CD4-positive, alpha-beta T cell treated with Interleukin-4 for 1 hour (primary cell): ENCODE measurements around the gene IPPK.

Experiments used
- DNase-seq, 2 donors: peaks; one replicate each; pipeline ENCODE4 v3.0.0-alpha.2; 2020 to 2022

IPPK gene, protein sequence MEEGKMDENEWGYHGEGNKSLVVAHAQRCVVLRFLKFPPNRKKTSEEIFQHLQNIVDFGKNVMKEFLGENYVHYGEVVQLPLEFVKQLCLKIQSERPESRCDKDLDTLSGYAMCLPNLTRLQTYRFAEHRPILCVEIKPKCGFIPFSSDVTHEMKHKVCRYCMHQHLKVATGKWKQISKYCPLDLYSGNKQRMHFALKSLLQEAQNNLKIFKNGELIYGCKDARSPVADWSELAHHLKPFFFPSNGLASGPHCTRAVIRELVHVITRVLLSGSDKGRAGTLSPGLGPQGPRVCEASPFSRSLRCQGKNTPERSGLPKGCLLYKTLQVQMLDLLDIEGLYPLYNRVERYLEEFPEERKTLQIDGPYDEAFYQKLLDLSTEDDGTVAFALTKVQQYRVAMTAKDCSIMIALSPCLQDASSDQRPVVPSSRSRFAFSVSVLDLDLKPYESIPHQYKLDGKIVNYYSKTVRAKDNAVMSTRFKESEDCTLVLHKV

DNA sequence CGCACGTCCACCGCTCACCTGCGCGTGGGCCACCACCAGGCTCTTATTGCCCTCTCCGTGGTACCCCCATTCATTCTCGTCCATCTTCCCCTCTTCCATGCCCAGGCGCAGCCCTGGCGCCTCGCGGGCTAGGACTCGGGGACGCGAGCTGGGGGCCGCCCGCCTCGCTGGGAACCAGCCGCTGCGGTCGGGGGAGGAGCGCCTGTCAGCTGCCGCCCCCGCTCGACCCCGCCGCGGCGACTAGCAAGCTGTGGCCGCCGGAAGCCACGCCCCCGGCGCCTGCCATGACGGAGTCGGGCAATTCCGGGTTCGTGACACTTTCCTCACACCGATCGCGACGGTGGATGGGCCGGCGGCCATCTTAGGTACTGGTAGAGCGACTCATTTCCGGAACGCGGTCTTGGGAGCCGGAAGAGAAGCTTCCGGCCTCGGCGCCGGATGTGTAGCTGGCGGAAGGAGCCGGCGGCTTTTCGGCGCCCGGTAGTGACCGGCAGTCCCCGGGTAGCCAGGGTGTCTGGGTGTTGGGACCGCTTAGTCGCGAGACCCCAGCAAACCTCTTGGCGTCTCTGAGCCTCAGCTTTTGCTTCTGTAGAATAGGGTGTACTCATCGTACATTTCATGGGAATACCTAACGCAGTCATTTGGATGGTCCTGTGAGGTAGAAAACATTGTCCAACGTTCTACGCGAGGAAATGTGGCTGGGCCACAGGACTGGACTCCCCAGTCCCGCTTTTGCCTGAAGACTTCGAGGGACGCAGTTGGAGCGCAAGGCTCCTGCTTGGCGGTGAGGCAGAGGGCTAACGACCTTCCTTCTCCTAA lies at the start of gene IPPK:
TSS of gene IPPK (minus strand) at position 242 of the 819 bp plus-strand sequence. CDS start at position 99, 143 bp downstream.
- peak; percentile 98 for DNase-seq

DNA sequence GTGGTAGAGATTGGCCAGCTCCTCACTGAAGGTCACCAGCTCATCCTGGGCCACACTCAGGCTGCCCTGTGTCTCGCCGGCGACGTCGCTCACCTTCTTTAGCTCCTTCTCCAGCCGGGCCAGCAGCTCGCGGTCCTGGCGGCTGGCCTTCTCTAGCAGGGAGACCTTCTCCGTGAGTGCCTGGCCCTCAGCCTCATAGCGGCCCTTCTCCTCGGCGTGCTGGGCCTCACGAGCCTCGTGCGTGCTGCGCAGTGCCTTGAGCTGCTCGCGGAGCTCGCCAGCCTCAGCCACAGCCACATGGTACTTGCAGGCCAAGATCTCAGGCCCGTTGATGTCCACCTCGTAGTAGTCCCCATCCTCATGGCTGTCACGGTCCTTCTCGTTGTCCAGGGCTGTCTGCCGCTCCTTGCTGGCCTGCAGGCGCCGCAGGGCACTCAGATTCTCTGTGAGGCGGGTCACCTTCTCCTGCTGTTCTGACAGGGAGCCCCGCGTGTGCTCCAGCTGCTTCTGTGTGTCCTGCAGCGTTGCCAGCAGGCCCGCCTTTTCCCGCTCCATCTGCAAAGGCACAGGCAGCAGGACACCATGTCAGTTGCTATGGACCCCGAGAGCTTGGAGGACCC lies 49.2 kb upstream of the IPPK start:
- no peak for DNase-seq

DNA sequence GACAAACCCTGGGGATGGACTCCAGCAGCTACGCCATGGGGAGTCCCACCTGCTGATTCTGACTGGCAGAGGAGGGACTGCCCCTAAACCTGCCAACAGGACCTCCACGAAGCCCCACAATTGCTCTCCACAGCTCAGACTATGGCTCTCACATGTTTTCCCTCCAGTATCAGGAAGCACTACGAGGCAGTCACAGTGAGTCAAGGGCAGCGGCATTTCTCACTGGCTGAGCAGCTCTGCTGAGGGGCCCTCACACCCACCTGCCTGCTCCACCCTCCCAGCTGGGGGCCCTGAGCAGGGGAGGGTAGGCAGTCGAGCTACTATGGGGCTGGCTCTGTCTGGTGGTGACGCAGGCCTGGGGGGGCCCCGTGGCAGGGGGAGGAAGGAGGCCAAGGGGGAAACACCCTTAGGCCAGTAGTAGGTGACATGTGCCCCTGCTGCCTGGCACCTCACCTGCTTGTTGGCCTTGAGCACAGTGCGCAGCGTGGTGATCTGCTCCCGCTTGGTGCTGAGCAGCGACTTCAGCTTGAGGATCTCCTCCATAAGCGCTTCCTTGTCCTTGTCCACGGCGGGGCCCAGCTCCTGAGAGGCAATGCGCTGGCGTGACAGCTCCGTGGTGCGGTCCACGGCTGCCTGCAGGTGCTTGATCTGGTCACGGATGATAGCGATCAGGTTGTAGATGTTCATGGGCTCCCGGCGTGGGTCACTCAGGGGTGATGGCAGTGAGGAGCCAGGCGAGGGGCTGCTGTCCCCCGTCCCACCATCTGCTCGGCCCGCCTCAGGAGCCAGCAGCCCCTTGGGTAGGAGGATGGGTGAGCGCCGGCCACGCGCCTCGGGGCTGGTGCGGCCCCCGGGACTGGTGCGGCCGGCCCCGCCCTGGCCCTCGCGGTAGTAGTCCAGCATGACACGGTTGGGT lies 48.4 kb upstream of the IPPK start:
- no peak for DNase-seq

DNA sequence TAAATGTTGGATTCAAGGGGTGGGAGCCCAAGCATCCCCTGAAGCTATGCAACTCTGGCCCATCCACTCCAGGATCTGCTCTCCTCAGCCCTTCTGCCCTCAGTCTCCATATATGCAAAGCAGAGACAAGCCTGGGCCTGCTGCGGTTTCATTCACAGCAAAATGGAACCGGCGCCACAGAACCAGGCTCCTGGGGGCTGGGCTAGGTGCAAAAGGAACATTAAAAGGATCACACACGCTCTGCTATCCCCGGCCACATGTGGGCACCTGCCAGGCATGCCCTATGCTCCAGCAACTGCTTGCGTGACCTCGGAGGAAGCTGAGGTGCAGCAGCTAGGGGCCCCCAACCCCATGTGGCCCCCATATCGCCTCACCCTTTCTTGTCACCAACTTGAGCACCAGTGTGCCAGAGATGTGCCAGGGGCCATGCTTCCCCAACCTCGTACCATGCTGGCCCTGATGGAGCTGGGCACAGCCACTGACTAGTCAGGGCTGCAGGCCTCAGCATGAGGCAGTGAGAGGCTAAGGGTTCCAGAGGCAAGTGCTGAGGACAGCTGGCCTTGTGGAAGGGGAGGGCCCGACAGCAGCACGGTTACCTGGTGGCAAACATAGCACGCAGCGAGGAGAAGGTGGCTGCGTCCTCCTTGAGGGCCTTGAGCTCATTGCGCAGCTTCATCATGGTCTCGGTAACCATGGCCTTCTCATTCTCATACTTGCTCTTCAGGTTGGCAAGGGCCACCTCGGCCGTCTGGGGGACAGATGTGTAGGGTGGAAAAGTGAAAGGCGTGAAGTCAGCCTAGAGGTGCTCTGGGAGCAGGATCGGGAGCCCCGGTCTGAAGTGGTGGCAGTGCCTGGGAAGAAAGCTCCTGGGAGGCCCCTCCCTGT lies 47.5 kb upstream of the IPPK start:
- DNase-seq, result no peak

DNA sequence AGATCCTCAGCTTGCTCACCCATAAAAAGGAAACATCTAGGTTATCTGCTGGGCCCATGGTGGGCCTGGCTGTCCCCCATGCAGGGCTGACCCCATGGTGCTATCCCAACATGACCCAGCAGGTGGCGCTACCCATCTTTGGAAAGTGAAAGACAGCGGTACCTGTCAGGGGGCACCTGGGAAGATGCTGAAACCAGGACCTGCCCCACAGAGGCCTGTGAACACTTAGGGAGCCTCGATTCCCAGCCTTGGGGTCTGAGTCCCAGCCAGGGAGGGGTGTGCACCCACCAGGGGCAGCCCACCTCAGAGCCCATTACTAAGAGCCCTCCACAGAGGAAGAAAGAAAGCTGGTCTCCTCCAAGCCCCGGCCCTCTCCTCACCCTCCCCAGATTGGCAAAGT lies 46.6 kb upstream of the IPPK start:
- DNase-seq, result peak; percentile 72 to 81

DNA sequence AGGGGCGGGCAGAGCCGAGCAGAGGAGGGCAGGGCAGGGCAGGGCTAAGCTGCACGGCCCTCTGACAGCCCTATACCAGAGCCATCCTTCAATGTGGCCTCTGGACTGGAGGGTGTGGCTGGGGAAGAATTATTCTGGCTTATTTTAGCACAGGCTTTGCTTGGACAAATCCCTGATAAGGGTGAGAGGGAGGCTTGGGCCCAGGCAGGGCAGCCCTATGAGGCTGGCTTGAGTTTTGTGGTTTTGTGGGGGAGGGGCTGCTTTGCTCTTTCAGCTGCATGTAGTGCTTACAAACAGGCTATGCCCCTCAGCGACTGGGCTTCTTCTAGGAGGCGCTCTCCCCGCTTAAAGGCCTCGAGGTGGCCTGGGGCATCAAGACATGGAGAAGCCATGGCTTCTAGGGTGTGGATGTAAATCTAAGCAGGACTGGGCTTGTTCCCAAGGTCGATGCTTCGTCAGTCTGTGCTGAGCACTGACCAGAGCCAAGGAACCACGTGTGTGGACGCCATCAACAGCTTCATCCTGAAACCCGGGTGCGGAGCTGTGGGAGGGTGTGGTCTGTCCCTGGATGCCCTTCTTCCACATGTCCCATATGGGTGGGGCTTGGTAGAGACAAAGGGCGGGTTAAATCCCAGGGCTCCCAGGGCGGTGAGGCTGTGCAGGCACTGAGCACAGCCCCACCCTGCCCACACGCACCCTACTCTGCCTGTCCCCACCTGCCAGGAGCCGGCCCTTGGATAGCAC lies 45.7 kb upstream of the IPPK start:
- no peak for DNase-seq

DNA sequence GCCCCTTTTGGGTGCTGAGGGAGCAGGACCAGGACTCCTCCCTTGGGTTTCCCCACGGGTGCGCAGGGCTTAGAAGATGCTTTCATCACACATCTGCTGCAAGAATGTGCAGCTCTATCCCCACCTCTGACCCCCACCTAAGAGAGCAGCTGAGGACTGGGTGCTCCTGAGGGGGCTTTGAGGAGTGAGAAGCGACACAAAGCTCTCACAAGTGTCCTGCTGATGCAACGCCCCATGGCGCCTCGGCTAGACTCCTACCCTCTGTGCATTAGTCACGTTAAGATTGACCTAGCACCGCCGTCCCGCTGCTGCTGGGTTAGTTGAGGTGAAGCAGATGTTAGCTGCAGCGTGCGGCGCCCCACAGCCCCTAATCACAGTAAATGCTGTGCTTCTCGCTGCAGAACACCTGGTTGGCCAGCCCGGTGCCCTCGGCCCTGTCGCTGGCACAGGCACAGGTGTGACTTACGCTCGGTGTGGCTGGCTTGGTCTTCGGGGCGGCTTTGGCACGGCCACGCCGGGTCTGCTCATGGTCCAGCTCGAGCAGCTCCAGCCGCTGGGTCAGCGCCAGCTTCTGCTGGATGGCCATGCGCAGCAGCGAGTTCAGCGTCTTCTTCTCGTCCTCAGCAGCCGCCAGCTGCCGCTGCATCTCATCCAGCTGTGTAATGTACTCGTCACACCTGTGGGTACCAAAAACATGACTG lies 45.0 kb upstream of the IPPK start:
- no peak for DNase-seq

DNA sequence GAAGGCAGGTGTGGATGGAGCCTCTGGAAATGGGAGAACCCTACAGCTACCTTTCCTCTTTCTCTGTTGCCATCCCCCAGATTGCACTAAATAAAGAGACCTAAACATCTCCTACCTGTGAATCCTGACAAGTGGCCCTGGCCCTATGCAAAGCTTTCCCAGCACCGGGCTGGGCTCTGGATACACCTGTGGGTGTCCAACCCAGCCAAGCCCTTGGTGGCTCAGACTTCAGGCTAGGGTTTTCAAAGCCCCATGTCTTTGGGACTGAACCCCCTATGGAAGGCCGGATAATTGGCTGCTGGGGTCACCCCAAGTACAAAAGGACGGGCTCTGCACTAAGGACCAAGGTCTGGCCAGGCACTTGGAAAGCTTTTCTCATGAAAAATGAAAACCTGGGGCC lies 44.1 kb upstream of the IPPK start:
- DNase-seq, result no peak

DNA sequence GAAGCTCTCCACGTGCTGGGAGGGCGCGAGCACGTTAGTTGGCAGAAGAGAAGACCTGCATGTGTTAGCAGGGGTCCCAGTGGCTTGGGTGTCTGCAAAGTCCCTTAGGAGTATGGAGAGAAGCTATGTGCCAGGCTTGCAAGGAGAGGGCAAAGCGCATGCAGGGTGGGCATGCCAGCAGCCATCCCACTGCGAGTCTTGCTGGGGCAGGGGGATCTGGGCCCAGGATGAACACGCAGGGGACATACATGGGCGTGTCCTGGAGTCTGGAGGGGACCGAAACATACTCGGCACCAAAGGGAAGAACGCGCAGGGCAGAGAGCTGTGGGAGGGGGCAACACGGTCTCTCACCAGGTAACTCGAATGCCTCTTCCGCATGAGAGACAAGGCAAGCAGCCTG lies 43.6 kb upstream of the IPPK start:
- no peak for DNase-seq

DNA sequence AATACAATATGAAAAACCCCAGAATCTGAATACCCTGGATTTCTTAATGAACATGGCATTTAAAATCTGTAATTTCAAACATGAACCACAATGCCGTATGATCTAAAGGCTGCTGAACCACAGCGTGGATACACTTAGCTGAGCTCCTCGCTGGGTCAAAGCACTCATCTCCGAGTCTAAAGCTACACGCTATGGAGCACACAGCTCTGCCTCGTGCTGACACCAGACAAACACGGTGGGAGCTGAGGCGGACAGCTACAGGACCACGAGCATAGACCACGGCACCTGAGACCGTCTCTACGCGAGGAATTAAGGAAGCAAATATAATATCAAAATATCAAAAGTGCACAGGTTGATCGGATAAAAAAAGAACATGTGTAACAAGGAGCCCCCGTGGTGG lies 42.8 kb upstream of the IPPK start:
- no peak for DNase-seq

DNA sequence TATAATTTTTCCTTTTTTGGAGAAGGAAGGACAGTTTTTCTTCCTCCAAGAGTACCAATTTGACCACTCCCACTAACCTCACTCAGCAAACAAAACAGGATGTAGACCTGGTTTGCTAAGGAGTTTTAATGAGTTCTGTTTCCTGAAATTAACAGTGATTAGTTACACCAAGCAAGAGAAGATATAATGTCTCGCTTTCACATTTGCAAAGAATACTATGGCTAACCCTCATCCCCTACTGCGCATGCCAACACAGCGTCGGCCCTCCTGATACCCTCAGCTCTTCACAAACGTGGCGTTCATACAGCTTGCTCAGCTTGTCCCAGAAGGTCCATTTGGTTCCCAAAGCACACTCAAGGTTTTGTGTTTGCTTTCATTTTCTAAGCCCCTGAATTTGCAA lies 41.9 kb upstream of the IPPK start:
- DNase-seq, result peak in 1 of 2 donors; percentile 40

DNA sequence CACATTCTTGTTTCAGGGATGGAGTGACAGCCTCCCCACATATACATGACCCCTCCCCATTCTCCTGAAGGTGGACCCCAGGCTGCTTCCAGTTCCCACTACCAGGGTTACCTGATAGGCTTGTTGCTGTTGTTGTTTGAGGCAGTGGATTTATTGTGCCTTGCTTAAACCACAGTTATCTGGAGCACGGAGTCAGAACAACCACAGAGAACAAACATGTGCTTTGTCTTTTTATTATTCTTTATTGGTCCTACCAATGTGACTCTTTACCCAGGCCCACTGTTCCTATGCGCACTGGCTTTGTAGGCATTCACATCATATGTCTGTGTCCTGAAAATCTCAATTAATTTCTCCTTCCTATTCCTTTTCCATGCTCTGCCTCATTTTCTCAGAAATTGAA lies 41.2 kb upstream of the IPPK start:
- no peak for DNase-seq

DNA sequence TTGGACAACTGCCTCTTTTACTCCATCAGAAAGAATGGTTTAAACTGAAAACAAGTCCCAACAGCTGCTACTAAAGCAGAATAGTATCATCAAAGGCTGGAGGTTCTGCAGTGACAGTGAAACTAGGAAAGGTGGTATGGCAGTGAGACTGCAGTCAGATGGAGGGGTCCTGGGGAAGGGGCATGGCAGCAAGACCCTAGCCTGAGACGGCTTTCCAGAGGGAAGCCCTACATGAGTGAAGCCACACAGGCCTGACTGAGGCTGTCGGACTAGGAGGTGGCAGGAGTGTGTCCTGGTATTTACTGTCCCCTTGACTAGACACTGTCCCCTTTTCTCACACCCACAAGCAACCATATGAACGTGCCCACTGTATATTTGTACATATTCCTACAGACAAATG lies 40.4 kb upstream of the IPPK start:
- no peak for DNase-seq

DNA sequence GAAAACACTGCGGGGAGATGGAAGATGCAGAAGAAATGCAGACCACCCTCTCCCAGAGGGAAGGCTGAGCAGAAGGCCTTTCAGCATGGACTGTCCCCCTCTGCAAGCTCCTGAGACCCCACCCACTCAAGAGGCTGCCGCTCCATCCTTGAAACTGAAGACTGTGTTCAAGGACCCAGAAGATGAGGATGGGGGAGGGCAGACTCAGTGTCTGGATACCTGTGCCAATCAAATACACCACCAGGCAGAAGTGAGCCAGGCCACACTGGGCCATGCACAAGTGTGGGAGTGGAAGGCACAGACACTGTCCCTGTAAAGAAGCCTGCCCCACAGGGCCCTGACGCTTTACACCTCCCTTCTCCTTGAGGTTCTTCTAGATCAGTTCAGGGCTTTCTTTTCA lies 40.0 kb upstream of the IPPK start:
- no peak for DNase-seq

DNA sequence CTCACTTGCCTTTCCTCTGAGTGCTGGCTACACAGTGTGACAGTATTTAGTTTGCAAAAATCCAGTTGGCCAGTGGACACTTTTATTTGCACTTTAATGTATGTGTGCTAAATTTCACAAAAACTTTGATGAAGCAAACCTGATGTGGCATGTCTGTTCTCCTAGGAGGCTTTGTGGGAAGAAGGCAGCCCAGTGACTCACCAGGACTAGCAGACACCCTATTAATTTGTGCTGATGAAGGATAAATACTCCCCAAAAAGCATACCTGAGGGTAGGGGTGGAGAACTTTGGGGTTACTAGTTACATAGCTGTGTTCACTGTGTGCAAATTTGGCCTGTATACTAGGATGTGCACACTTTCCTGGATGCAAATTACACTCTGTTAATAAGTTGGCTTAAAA lies 39.3 kb upstream of the IPPK start:
- DNase-seq, result no peak

DNA sequence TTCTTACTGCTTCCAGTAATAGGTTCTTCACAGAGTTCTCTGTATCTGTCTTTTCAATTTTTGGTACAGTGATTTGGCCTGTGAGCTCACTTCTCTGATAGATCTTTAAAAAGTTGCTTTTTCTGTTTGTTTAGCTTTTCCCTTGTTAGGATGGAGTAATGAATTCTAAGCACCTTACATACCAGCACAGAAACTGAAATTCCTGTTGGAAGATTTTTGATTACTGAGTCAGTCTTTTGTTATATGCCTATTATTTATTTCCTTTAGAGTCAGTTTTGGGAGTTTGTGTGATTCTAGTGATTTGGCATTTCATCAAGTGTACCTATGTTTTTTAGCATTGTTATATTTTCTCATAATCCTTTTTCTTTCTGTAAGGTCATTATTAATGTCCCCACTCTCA lies 37.6 kb upstream of the IPPK start:
- no peak for DNase-seq

DNA sequence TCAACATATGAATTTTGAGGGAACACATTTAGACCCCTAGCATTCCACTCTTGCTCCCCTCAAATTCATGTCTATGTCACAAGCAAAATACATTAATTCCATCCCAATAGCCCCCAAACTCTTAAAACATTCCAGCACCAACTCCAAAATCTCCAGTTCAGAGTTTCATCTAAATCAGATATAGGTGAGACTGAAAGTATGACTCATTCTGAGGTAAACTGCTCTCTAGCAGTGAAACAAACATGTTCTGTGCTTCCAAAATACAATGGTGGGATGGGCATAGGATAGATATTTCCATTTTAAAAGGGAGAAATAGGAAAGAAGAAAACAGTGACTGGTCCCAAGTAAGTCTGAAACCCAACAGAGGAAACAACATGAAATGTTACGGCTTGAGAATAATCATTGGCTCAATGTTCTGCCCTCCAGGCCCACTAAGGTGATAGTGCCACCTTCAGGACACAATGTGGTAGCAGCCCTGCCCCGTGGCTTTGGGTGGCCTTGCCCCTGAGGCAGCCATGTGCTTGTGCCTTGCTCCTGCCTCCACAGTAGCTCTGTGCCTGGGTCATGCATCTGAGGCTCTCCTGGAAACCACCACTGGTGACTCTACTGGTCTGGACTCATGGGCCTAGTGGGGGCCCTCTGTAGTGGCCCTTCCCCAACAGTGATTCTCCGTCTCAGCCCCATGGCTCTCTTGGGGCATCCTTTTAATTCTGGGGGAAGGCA lies 36.4 kb upstream of the IPPK start:
- DNase-seq, result peak in 1 of 2 donors; percentile 49

DNA sequence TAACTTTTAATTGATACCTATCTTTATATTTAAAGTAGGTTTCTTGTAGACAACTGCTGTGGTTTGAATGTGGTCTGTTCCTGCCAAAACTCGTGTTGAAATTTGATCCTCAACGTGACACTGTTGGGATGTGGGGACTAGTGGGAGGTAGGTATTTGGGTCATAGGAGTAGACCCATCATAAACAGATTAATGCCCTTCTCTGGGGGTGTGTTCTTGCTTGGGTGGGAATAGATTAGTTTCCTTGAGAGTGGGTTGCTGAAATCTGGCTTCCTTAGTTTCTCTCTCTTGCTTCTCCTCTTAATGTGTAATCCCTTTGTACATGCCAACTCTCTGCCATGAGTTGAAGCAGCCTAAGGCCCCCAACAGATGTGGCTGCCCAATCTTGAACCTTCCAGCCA lies 34.6 kb upstream of the IPPK start:
- no peak for DNase-seq

DNA sequence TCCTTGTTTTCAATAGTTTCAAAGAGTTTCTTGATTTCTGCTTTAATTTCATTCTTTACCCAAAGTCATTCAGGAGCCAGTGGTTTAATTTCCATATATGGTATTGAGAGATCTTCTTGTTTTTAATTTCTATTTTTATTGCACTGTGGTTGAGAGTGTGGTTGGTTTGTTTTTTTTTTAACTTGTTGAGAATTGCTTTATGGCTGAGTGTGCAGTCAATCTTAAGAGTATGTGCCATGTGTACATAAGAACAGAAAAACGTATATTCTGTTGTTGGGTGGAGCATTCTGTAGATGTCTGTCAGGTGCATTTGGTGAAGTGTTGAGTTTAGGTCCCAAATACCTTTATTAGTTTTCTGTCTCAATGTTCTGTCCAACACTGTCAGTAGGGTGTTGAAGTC lies 26.7 kb upstream of the IPPK start:
- DNase-seq, result no peak
